ENCODE data around the gene COL27A1. TPM values are rescaled to one million over a fixed set of nuclear protein-coding genes. Genes with fewer than 3 reads are reported as not detected.
A peak's percentile ranks its signal among the peaks of the same experiment; 100 is the strongest.

The COL27A1 gene
- polyA plus RNA-seq, 1 donor (not counting 4 experiments of a cell fraction or from before 2014, with no cell fraction given) = 14.0 TPM

DNA sequence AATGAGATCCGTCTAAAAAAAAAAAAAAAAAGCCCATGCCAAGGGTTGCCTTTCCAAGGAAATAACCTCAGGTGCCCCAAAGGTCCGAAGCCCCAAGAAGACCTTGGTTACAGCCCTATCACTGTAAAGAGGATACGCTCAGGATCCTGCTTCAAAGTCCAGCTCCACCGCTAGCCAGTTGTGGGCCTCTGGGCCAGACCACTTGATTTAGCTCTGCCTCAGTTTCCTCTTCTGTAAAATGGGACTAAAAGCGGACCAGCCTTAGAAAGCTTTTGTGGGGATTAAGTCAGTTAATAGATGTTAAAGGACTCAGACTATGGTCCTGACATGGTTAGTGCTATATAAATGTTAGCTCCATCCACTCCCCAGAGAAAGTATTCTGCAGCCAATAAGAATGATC, 118.9 kb downstream of the COL27A1 start:
- no peaks in the 10 kb centered on the region for H3K9me1 ChIP-seq (ENCODE audit: control insufficient read depth, extremely low read depth, insufficient read depth, low read length)
- FAIRE-seq (no peak), DNase-seq (ENCODE audit: low read depth, low spot score) (no peak)
- peaks cover 65% of the 10 kb centered on the region for H3K4me1 ChIP-seq (ENCODE audit: control insufficient read depth, extremely low read depth, insufficient read depth, low read length)
- H3K9ac ChIP-seq (ENCODE audit: control insufficient read depth, extremely low read depth, insufficient read depth, low read length) = no peak overlapping the region
- H3K27ac ChIP-seq (ENCODE audit: control insufficient read depth, insufficient read depth, low read length) = peak overlapping the region; percentile 68
- no peaks in the 10 kb centered on the region for H3K9me3 ChIP-seq (ENCODE audit: control insufficient read depth, low read depth, low read length)
- no peak overlapping the region for H2AFZ ChIP-seq (ENCODE audit: control insufficient read depth, low read length)
- TF ChIP-seq CTCF (optimal IDR thresholded peaks at IDR 0.05 in 1 of 3, IDR thresholded peaks at IDR 0.05 in 1 of 3, conservative IDR thresholded peaks at IDR 0.05 in 1 of 3; ENCODE audit: extremely low read depth in 1 of 3, insufficient read depth in 2 of 3, low read length in 3 of 3) (no peak), EZH2 (IDR thresholded peaks at IDR 0.05; ENCODE audit: low read length) (no peak)
- no peak overlapping the region for H3K4me2 ChIP-seq (ENCODE audit: control insufficient read depth, extremely low read depth, insufficient read depth, low read depth, low read length)
- peaks cover 3% of the 10 kb centered on the region for H4K20me1 ChIP-seq (ENCODE audit: control insufficient read depth, extremely low read depth, insufficient read depth, low read length)
- no peaks in the 10 kb centered on the region for H3K27me3 ChIP-seq (ENCODE audit: control insufficient read depth, extremely low read depth, insufficient read depth, low read length)
- H3K4me3 ChIP-seq (ENCODE audit: control insufficient read depth in 2 of 3, extremely low read depth in 1 of 3, insufficient read depth in 2 of 3, low read depth in 1 of 3, low read length in 3 of 3) = no peak overlapping the region
- dilution Hi-C loops (cut with MboI; ENCODE audit: extremely low pct_ligation_motif_present, low sequenced_read_pairs) = no loop called here
- H3K79me2 ChIP-seq (ENCODE audit: control insufficient read depth, insufficient read depth, low read length) = peaks cover 2% of the 10 kb centered on the region
- peaks cover 5 to 8% of the 10 kb centered on the region in 2 experiments for H3K36me3 ChIP-seq (ENCODE audit: control insufficient read depth in 2 of 2, extremely low read depth in 1 of 2, insufficient read depth in 2 of 2, low read length in 2 of 2)

GRCh38 chr9:114275246-114276004, 120.1 kb downstream of the COL27A1 start:
- FAIRE-seq = no peak

More at GRCh38 chr9:114275246-114276004, 120.1 kb downstream of the COL27A1 start:
- Histone ChIP-seq H3K79me2 (ENCODE audit: control insufficient read depth, insufficient read depth, low read length) (peaks cover 2% of the 10 kb centered on the region), H3K4me2 (ENCODE audit: control insufficient read depth, extremely low read depth, insufficient read depth, low read depth, low read length) (no peak overlapping the region), H3K9me3 (ENCODE audit: control insufficient read depth, low read depth, low read length) (no peaks in the 10 kb centered on the region), H2AFZ (ENCODE audit: control insufficient read depth, low read length) (no peak overlapping the region), H3K9ac (ENCODE audit: control insufficient read depth, extremely low read depth, insufficient read depth, low read length) (no peak overlapping the region), H4K20me1 (ENCODE audit: control insufficient read depth, extremely low read depth, insufficient read depth, low read length) (peaks cover 3% of the 10 kb centered on the region), H3K9me1 (ENCODE audit: control insufficient read depth, extremely low read depth, insufficient read depth, low read length) (no peaks in the 10 kb centered on the region), H3K4me3 (ENCODE audit: control insufficient read depth in 2 of 3, extremely low read depth in 1 of 3, insufficient read depth in 2 of 3, low read depth in 1 of 3, low read length in 3 of 3) (no peak overlapping the region), H3K27ac (ENCODE audit: control insufficient read depth, insufficient read depth, low read length) (peak overlapping the region; percentile 96), H3K27me3 (ENCODE audit: control insufficient read depth, extremely low read depth, insufficient read depth, low read length) (no peaks in the 10 kb centered on the region), H3K4me1 (ENCODE audit: control insufficient read depth, extremely low read depth, insufficient read depth, low read length) (peaks cover 69% of the 10 kb centered on the region), H3K36me3 (ENCODE audit: control insufficient read depth in 2 of 2, extremely low read depth in 1 of 2, insufficient read depth in 2 of 2, low read length in 2 of 2) (peaks cover 5 to 6% of the 10 kb centered on the region in 2 experiments)
- no peak for DNase-seq (ENCODE audit: low read depth, low spot score)
- dilution Hi-C loops (cut with MboI; ENCODE audit: extremely low pct_ligation_motif_present, low sequenced_read_pairs) = no loop called here
- no peak for TF ChIP-seq CTCF (optimal IDR thresholded peaks at IDR 0.05 in 1 of 3, IDR thresholded peaks at IDR 0.05 in 1 of 3, conservative IDR thresholded peaks at IDR 0.05 in 1 of 3; ENCODE audit: extremely low read depth in 1 of 3, insufficient read depth in 2 of 3, low read length in 3 of 3)
- TF ChIP-seq EZH2 (IDR thresholded peaks at IDR 0.05; ENCODE audit: low read length) = no peak

All from keratinocyte (primary cell).